HG02642 (cell line): ENCODE measurements around the gene CRTC2.

Experiments
- ATAC-seq: cut with Tn5 transposase; IDR thresholded peaks from one replicate; pipeline ENCODE4 v1.9.1; 2021; ENCODE audit warnings: mild to moderate bottlenecking; ENCODE audit not compliant: unreplicated experiment, poor library complexity

Gene CRTC2

GRCh38 chr1:153977250-153978240 is 19.1 kb upstream of the CRTC2 start, which contains the start of gene JTB:
TSS of gene JTB (minus strand) at chr1:153977674. CDS start at chr1:153977252, 422 bp downstream.
- ATAC-seq, result peak; percentile 88

GRCh38 chr1:153976819-153977249 is 18.4 kb upstream of the CRTC2 start:
- no peak for ATAC-seq

GRCh38 chr1:153973525-153973924 is 15.1 kb upstream of the CRTC2 start:
- no peak for ATAC-seq

- no peak for ATAC-seq
These were observed 14.7 kb upstream of the CRTC2 start for GRCh38 chr1:153973071-153973470.

- ATAC-seq, result no peak
These were observed 11.9 kb upstream of the CRTC2 start for GRCh38 chr1:153970346-153970745.

- ATAC-seq, result no peak
These were observed 10.6 kb upstream of the CRTC2 start for GRCh38 chr1:153968972-153969371.

- no peak for ATAC-seq
These were observed 10.0 kb upstream of the CRTC2 start for GRCh38 chr1:153968408-153968807.

- no peak for ATAC-seq
These were observed 9.6 kb upstream of the CRTC2 start for GRCh38 chr1:153968000-153968363.

- peak; percentile 70 for ATAC-seq
These were observed 8.9 kb upstream of the CRTC2 start, which contains the start of gene CREB3L4 for GRCh38 chr1:153967107-153967999. TSS of gene CREB3L4 (plus strand) at chr1:153967902. CDS start at chr1:153968526, 624 bp downstream.

GRCh38 chr1:153963850-153964331 is 5.5 kb upstream of the CRTC2 start:
- ATAC-seq, result no peak

- peak; percentile 58 for ATAC-seq
These were observed 4.8 kb upstream of the CRTC2 start, which contains the start of gene SLC39A1 for GRCh38 chr1:153963030-153963849. TSS of gene SLC39A1 (minus strand) at chr1:153963537. CDS start at chr1:153962715, 822 bp downstream.

- ATAC-seq, result no peak
These were observed 3.9 kb upstream of the CRTC2 start for GRCh38 chr1:153962088-153963029.

GRCh38 chr1:153961421-153961820 is 3.0 kb upstream of the CRTC2 start:
- ATAC-seq, result no peak

- ATAC-seq, result no peak
These were observed 1.8 kb upstream of the CRTC2 start for GRCh38 chr1:153960206-153960605.

- ATAC-seq, result no peak
These were observed 1.0 kb upstream of the CRTC2 start for GRCh38 chr1:153959454-153959853.

GRCh38 chr1:153958961-153959260 is 499 bp upstream of the CRTC2 start:
- no peak for ATAC-seq

- peak; percentile 3 for ATAC-seq
These were observed 685 bp downstream of the CRTC2 start for GRCh38 chr1:153957744-153958110.

GRCh38 chr1:153956997-153957715 is 1.3 kb downstream of the CRTC2 start:
- no peak for ATAC-seq
